Measurements from ENCODE around the gene RWDD2A.

Gene RWDD2A

DNA sequence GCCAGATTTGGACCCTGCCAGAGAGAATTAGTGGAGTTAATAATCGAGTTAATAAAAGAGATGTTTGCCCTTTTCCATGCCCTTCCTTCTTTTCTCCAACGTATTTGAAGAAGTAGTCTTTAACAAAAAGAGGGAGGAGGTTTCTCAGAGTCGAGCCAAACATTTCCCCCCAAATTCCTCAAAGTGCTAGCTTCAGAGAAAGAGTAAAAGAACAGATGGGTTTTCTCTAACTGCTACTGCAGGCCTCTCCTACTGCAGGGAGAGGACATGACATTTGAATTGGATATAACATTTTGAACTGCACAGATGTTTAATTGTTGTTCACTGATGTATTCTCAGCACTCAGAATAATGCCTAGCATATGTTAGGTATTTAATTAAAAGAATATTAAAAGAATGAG lies 25.5 kb downstream of the RWDD2A start:
- TF ChIP-seq, protein P1, sequence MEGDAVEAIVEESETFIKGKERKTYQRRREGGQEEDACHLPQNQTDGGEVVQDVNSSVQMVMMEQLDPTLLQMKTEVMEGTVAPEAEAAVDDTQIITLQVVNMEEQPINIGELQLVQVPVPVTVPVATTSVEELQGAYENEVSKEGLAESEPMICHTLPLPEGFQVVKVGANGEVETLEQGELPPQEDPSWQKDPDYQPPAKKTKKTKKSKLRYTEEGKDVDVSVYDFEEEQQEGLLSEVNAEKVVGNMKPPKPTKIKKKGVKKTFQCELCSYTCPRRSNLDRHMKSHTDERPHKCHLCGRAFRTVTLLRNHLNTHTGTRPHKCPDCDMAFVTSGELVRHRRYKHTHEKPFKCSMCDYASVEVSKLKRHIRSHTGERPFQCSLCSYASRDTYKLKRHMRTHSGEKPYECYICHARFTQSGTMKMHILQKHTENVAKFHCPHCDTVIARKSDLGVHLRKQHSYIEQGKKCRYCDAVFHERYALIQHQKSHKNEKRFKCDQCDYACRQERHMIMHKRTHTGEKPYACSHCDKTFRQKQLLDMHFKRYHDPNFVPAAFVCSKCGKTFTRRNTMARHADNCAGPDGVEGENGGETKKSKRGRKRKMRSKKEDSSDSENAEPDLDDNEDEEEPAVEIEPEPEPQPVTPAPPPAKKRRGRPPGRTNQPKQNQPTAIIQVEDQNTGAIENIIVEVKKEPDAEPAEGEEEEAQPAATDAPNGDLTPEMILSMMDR (IDR thresholded peaks at IDR 0.05; ENCODE audit: insufficient read depth, missing control alignments), result no peak
- no peak for DNase-seq (ENCODE audit: insufficient read length, low spot score)

DNA sequence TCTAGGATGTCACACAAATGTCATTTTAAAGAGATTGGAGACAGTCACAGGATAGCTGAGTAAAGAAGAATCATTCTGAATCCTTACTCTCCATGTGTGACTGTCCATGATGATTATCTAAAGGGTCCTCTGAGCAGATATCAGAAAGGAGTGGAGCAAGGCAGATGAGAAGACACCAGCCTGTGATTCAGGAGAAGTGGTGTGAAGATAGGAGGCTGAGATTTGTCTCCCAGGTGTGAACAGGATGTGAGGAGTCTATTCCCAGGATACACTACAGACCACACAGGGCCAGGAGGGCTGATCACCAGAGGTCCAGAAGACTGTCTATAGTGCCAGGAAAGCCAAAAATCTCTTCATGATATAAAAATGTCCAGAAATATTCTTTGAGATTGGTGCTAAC lies 27.0 kb downstream of the RWDD2A start:
- DNase-seq (ENCODE audit: insufficient read length, low spot score) (no peak), FAIRE-seq (no peak)
- TF ChIP-seq, protein P1 (IDR thresholded peaks at IDR 0.05; ENCODE audit: insufficient read depth, missing control alignments), result no peak

More for the DNA sequence above, 25.5 kb downstream of the RWDD2A start:
- FAIRE-seq, result no peak

DNA sequence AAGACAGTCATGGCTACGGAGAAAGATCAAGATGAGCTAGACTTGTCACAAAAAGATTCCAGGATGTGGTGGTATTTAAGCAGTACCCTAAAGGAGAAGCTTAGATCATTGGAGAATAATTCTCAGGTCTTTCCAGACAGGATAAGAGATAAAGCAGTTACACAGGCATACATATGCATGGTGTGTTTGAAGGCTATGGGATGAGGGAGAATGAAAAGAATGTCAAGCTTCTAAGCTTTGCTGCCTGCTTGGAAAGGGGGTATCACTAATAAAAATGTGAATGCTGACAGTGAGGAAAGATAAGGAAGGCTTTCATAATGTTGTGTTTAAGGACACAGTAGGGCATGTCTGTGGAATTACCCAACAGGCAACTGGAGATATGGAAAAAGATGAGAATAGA lies 28.1 kb downstream of the RWDD2A start:
- DNase-seq (ENCODE audit: insufficient read length, low spot score) (no peak), FAIRE-seq (no peak)
- TF ChIP-seq, protein P1 (IDR thresholded peaks at IDR 0.05; ENCODE audit: insufficient read depth, missing control alignments), result no peak

DNA sequence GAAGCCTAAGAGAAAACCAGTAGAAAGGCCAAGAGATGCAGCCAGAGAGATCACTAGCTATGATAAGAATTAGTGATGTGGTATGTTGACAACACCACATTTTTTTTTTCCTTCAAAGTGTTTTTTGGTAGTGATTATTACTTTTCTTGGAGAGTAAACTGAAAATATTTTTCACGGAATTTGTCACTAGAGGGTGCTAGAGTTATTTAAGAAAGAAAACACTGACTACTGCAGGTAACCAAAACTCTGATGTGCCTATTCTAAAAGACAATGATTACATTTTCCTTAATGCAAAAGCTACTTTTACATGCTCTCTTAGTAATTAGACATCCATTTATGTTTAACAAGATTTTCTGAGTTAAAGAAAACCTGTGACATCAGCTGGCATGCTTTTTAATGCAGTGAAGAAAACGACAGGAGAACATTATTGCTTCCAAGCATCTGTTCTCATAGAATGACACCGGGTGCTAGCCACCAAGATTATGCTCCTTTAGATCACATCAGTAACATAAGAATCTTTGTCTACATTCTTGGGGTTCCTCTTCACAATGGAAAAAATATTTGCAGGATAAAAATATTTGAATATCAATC lies 28.8 kb downstream of the RWDD2A start:
- peak; percentile 89 for FAIRE-seq
- no peak for DNase-seq (ENCODE audit: insufficient read length, low spot score)

DNA sequence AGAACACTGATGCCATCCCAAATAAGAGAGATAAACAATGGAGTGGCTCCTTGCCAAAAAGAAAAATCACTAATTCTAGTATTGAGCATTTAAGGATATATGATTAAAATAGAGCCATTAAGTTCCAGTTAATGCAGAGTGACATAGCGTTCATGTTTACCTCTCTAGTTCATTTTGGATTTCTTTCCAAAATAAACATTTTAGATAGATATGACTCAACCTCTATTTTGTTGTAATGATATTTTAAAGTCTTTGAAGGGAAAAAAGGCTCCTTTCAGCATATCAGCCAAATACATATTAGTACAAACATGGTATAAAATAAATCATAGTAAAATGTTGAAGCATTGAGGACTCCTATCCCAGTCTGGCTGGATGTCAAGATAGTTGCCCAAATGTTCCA lies 33.4 kb downstream of the RWDD2A start:
- DNase-seq (ENCODE audit: insufficient read length, low spot score) (no peak), FAIRE-seq (no peak)
- TF ChIP-seq, protein P1 (IDR thresholded peaks at IDR 0.05; ENCODE audit: insufficient read depth, missing control alignments), result no peak

More for the DNA sequence above, 28.8 kb downstream of the RWDD2A start:
- TF ChIP-seq, protein P1 (IDR thresholded peaks at IDR 0.05; ENCODE audit: insufficient read depth, missing control alignments), result peak; percentile 59

DNA sequence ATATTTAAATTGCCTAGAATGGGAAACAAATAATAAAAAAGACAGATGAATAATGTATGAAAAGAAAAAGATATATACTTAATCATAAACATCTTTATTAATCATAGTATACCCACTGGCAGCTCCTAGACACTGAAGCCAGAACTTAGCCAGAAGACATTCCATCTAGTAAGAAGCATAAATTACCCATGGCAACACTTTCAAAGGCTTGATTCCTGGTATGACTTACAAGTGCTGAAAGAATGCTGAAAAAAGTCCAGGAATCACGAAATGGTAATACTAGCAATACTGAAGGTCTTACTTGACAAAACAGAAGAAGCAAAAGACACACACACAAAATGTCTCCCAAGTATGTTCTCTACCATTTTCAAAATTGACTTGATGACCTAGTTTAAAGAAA lies 38.0 kb downstream of the RWDD2A start:
- no peak for DNase-seq (ENCODE audit: insufficient read length, low spot score)
- no peak for FAIRE-seq
- TF ChIP-seq, protein P1 (IDR thresholded peaks at IDR 0.05; ENCODE audit: insufficient read depth, missing control alignments), result no peak

DNA sequence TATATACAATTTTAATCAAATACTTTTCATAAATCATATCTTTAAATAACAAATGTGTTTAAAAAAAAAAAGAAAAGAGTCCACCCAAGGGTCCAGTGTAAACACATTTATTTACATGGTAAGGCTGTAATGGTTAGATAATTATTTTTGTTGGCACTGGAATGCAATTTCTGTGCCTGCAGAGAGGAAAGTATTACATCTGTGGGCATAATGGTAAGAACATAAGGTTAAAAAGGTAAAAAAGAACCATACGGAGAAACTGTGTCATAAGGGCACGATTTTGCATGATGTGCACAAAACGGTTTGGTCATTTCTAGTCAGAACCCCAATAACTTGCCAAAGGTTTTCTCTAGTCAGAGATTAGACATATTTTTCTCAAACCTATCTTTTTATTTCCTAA lies 54.3 kb downstream of the RWDD2A start:
- FAIRE-seq (no peak), DNase-seq (ENCODE audit: insufficient read length, low spot score) (no peak)
- TF ChIP-seq, protein P1 (IDR thresholded peaks at IDR 0.05; ENCODE audit: insufficient read depth, missing control alignments), result no peak

Measured in D721Med (cell line).